ENCODE data around the gene PLVAP. TPM values are rescaled to one million over a fixed set of nuclear protein-coding genes. Genes with fewer than 3 reads are reported as not detected.

Gene PLVAP
- total RNA-seq, 1 experiment from 2014 or later = not detected

- POLR2A ChIA-PET = interaction anchor here (0.6 to 2.9 kb wide), 3 partner anchors 18 to 1178 kb away, joined by 3 to 17 read pairs (median 4); partner anchors contain the start of gene DDA1
- no peaks in the 10 kb centered on the region for H3K27me3 ChIP-seq (replicated peaks; ENCODE audit: control insufficient read depth, insufficient read depth, low read length)
- H3K4me3 ChIP-seq (ENCODE audit: low read depth, low read length) = peak overlapping the region; percentile 7
Observed at GRCh38 chr19:17327068-17327653, 50.0 kb downstream of the PLVAP start.

GRCh38 chr19:17326595-17326966 lies 50.6 kb downstream of the PLVAP start:
- H3K36me3 ChIP-seq (ENCODE audit: control insufficient read depth, insufficient read depth, low read length) = no peaks in the 10 kb centered on the region; the same call in none of the 2 replicates
- intact Hi-C loops (cut with micrococcal nuclease; ENCODE audit: unreplicated experiment) = loop anchor here (5.0 kb wide), 1 partner anchor 34 kb away; no protein-coding TSS in a partner anchor
- no peaks in the 10 kb centered on the region for H3K27me3 Mint-ChIP-seq (ENCODE audit: insufficient read depth, unreplicated experiment)
- H3K4me1 Mint-ChIP-seq (ENCODE audit: low read depth, unreplicated experiment) = no peaks in the 10 kb centered on the region
- no peaks in the 10 kb centered on the region for H3K27me3 ChIP-seq (replicated peaks; ENCODE audit: control insufficient read depth, insufficient read depth, low read length)
- ChIA-PET POLR2A (interaction anchor here (0.6 to 0.9 kb wide), 2 partner anchors 18 to 19 kb away, joined by 4 read pairs; no protein-coding TSS in a partner anchor), CTCF (interaction anchor here (0.5 to 1.7 kb wide), 2 partner anchors 10 to 21 kb away, joined by 7 read pairs; partner anchors contain the start of gene MRPL34)
- peaks cover 30% of the 10 kb centered on the region for H3K36me3 Mint-ChIP-seq (ENCODE audit: insufficient read depth, unreplicated experiment)
- no peak for DNase-seq
- no peaks in the 10 kb centered on the region for H3K9me3 ChIP-seq
- TF ChIP-seq CTCF (IDR thresholded peaks at IDR 0.05; ENCODE audit: insufficient read depth in 1 of 2, low read depth in 1 of 2, low read length in 1 of 2, severe bottlenecking in 1 of 2, unreplicated experiment in 1 of 2) = no peak
- H3K4me3 ChIP-seq (ENCODE audit: low read depth, low read length) = no peak overlapping the region
- H3K4me3 Mint-ChIP-seq (ENCODE audit: unreplicated experiment) = no peak overlapping the region
- H3K4me1 ChIP-seq = peaks cover 20% of the 10 kb centered on the region
- no TSS peak for BruUV-seq (replicated peaks)
- H3K9me3 Mint-ChIP-seq (ENCODE audit: unreplicated experiment) = no peaks in the 10 kb centered on the region
- no peak overlapping the region for H3K27ac Mint-ChIP-seq (ENCODE audit: unreplicated experiment)

More at GRCh38 chr19:17327068-17327653, 50.0 kb downstream of the PLVAP start:
- no peaks in the 10 kb centered on the region for H3K27me3 Mint-ChIP-seq (ENCODE audit: insufficient read depth, unreplicated experiment)
- H3K36me3 Mint-ChIP-seq (ENCODE audit: insufficient read depth, unreplicated experiment) = peaks cover 25% of the 10 kb centered on the region
- no peak overlapping the region for H3K27ac Mint-ChIP-seq (ENCODE audit: unreplicated experiment)
- Histone ChIP-seq H3K36me3 (ENCODE audit: control insufficient read depth, insufficient read depth, low read length) (peaks cover under 1% of the 10 kb centered on the region), H3K9me3 (no peaks in the 10 kb centered on the region), H3K4me1 (peaks cover 20% of the 10 kb centered on the region)
- intact Hi-C loops (cut with micrococcal nuclease; ENCODE audit: unreplicated experiment) = loop anchor here (5.0 kb wide), 1 partner anchor 35 kb away; no protein-coding TSS in a partner anchor
- no peaks in the 10 kb centered on the region for H3K9me3 Mint-ChIP-seq (ENCODE audit: unreplicated experiment)
- no peak for TF ChIP-seq CTCF (IDR thresholded peaks at IDR 0.05; ENCODE audit: insufficient read depth in 1 of 2, low read depth in 1 of 2, low read length in 1 of 2, severe bottlenecking in 1 of 2, unreplicated experiment in 1 of 2)
- no TSS peak for BruUV-seq (replicated peaks)
- no peaks in the 10 kb centered on the region for H3K4me1 Mint-ChIP-seq (ENCODE audit: low read depth, unreplicated experiment)
- DNase-seq = no peak
- CTCF ChIA-PET = interaction anchor here (1.7 kb wide), 1 partner anchor 22 kb away, joined by 7 read pairs; the partner anchor contains the start of gene MRPL34
- H3K4me3 Mint-ChIP-seq (ENCODE audit: unreplicated experiment) = peak overlapping the region; percentile 75

GRCh38 chr19:17325881-17326594 lies 51.1 kb downstream of the PLVAP start:
- ChIA-PET POLR2A (interaction anchor here (0.9 kb wide), 1 partner anchor 17 kb away, joined by 4 read pairs; no protein-coding TSS in a partner anchor), CTCF (interaction anchor here (0.5 to 1.7 kb wide), 3 partner anchors 10 to 34 kb away, joined by 3 to 7 read pairs (median 7); partner anchors contain the start of gene MRPL34)
- Mint-ChIP-seq H3K27ac (ENCODE audit: unreplicated experiment) (no peak overlapping the region), H3K27me3 (ENCODE audit: insufficient read depth, unreplicated experiment) (no peaks in the 10 kb centered on the region), H3K9me3 (ENCODE audit: unreplicated experiment) (no peaks in the 10 kb centered on the region), H3K36me3 (ENCODE audit: insufficient read depth, unreplicated experiment) (peaks cover 35% of the 10 kb centered on the region), H3K4me3 (ENCODE audit: unreplicated experiment) (no peak overlapping the region), H3K4me1 (ENCODE audit: low read depth, unreplicated experiment) (no peaks in the 10 kb centered on the region)
- BruUV-seq (replicated peaks) = no TSS peak
- intact Hi-C loops (cut with micrococcal nuclease; ENCODE audit: unreplicated experiment) = loop anchor here (5.0 kb wide), 1 partner anchor 34 kb away; no protein-coding TSS in a partner anchor
- peaks cover 20% of the 10 kb centered on the region for H3K4me1 ChIP-seq
- no peak overlapping the region for H3K4me3 ChIP-seq (ENCODE audit: low read depth, low read length)
- no peak for TF ChIP-seq CTCF (IDR thresholded peaks at IDR 0.05; ENCODE audit: insufficient read depth in 1 of 2, low read depth in 1 of 2, low read length in 1 of 2, severe bottlenecking in 1 of 2, unreplicated experiment in 1 of 2)
- H3K27me3 ChIP-seq (replicated peaks; ENCODE audit: control insufficient read depth, insufficient read depth, low read length) = no peaks in the 10 kb centered on the region
- no peaks in the 10 kb centered on the region for H3K9me3 ChIP-seq
- H3K36me3 ChIP-seq (ENCODE audit: control insufficient read depth, insufficient read depth, low read length) = no peaks in the 10 kb centered on the region; the same call in none of the 2 replicates
- no peak for DNase-seq

Data from Caco-2 (cell line).